ENCODE data around the gene TOX2.

- TF ChIP-seq CTCF (IDR thresholded peaks at IDR 0.05; ENCODE audit: low read depth, low read length): no peak
- TF ChIP-seq EZH2phosphoT487 (IDR thresholded peaks at IDR 0.05; ENCODE audit: low read depth): no peak
Measured at GRCh38 chr20:44025756-44026155, 111.1 kb downstream of the TOX2 start.
